Trophoblast cell (in vitro differentiated cells and primary cell): ENCODE measurements around the gene PDE11A.

Experiments used
- DNase-seq, 2 donors: peaks; one replicate each; pipeline ENCODE4 v3.0.0-alpha.2; 2016
- H2AFZ ChIP-seq: 2 replicates; pipeline ENCODE4 v1.6.1; 2013; ENCODE audit warnings: low read length, moderate library complexity, mild to moderate bottlenecking; ENCODE audit not compliant: insufficient read depth, poor library complexity
- H2AK5ac ChIP-seq: 2 replicates; pipeline ENCODE4 v1.6.1; 2013; ENCODE audit warnings: mild to moderate bottlenecking, low read length
- H2BK120ac ChIP-seq: 2 replicates; pipeline ENCODE4 v1.6.1; 2013; ENCODE audit warnings: low read length, mild to moderate bottlenecking, moderate library complexity; ENCODE audit not compliant: insufficient read depth, poor library complexity
- H2BK12ac ChIP-seq: 2 replicates; pipeline ENCODE4 v1.6.1; 2013; ENCODE audit warnings: mild to moderate bottlenecking, low read length, moderate library complexity
- H2BK5ac ChIP-seq: 2 replicates; pipeline ENCODE4 v1.6.1; 2013; ENCODE audit warnings: low read length, low read depth, moderate library complexity, mild to moderate bottlenecking; ENCODE audit not compliant: poor library complexity
- H3K14ac ChIP-seq: 2 replicates; pipeline ENCODE4 v1.6.1; 2013; ENCODE audit warnings: mild to moderate bottlenecking, low read length
- H3K18ac ChIP-seq: 2 replicates; pipeline ENCODE4 v1.6.1; 2013; ENCODE audit warnings: mild to moderate bottlenecking, low read length
- H3K23ac ChIP-seq: 2 replicates; pipeline ENCODE4 v1.6.1; 2013; ENCODE audit warnings: low read length
- H3K27ac ChIP-seq: 2 replicates; pipeline ENCODE4 v1.5.1; 2013; ENCODE audit warnings: low read depth, mild to moderate bottlenecking, inconsistent platforms, low read length, moderate library complexity
- H3K27me3 ChIP-seq: 2 replicates; pipeline ENCODE4 v1.6.1; 2013; ENCODE audit warnings: inconsistent platforms, mild to moderate bottlenecking, low read length, moderate library complexity; ENCODE audit not compliant: insufficient read depth
- H3K36me3 ChIP-seq, 2 experiments: 1 replicate in 1 of 2; 2 replicates in 1 of 2; pipeline ENCODE4 v1.6.1; 2013; ENCODE audit warnings: low read length in 2 of 2, mild to moderate bottlenecking in 2 of 2, moderate library complexity in 1 of 2; ENCODE audit not compliant: insufficient read depth in 2 of 2, control insufficient read depth in 1 of 2
- H3K4ac ChIP-seq: 2 replicates; pipeline ENCODE4 v1.6.1; 2013; ENCODE audit warnings: low read depth, mild to moderate bottlenecking, low read length, moderate library complexity
- H3K4me1 ChIP-seq, 2 experiments: 1 replicate in 1 of 2; 2 replicates in 1 of 2; pipeline ENCODE4 v1.6.1; 2013; ENCODE audit warnings: low read length in 2 of 2, mild to moderate bottlenecking in 2 of 2, moderate library complexity in 1 of 2; ENCODE audit not compliant: insufficient read depth in 2 of 2, control insufficient read depth in 1 of 2
- H3K4me2 ChIP-seq: 2 replicates; pipeline ENCODE4 v1.6.1; 2013; ENCODE audit warnings: inconsistent platforms, mild to moderate bottlenecking, low read length, moderate library complexity
- H3K4me3 ChIP-seq: 2 replicates; pipeline ENCODE4 v1.5.1; 2013; ENCODE audit warnings: mild to moderate bottlenecking, low read depth, low read length, inconsistent platforms
- H3K79me1 ChIP-seq: one replicate; pipeline ENCODE4 v1.6.1; 2013; ENCODE audit warnings: low read length
- H3K79me2 ChIP-seq: 2 replicates; pipeline ENCODE4 v1.6.1; 2013; ENCODE audit warnings: low read length, mild to moderate bottlenecking; ENCODE audit not compliant: control insufficient read depth, insufficient read depth, poor library complexity
- H3K9ac ChIP-seq: 2 replicates; pipeline ENCODE4 v1.6.1; 2013; ENCODE audit warnings: mild to moderate bottlenecking, low read length
- H3K9me3 ChIP-seq: 2 replicates; pipeline ENCODE4 v1.6.1; 2013; ENCODE audit warnings: low read depth, mild to moderate bottlenecking, control low read depth, inconsistent platforms, low read length; ENCODE audit not compliant: insufficient read depth
- H4K12ac ChIP-seq: 2 replicates; pipeline ENCODE4 v1.6.1; 2013; ENCODE audit warnings: low read depth, mild to moderate bottlenecking, low read length, moderate library complexity
- H4K8ac ChIP-seq: 2 replicates; pipeline ENCODE4 v1.6.1; 2013; ENCODE audit warnings: low read depth, mild to moderate bottlenecking, low read length, moderate library complexity
- H4K91ac ChIP-seq: one replicate; pipeline ENCODE4 v1.6.1; 2013; ENCODE audit warnings: low read depth, mild to moderate bottlenecking, low read length, moderate library complexity
- WGBS: extraction: QIAGEN DNeasy Blood & Tissue Kit; methylation state at CpG from one replicate; pipeline ENCODE4 v1.1.7; 2013; ENCODE audit warnings: missing lambda C conversion rate; ENCODE audit not compliant: insufficient read length, insufficient coverage; ENCODE audit errors: extremely low coverage; 5-methylcytosine and 5-hydroxymethylcytosine counted together

Gene PDE11A

DNA sequence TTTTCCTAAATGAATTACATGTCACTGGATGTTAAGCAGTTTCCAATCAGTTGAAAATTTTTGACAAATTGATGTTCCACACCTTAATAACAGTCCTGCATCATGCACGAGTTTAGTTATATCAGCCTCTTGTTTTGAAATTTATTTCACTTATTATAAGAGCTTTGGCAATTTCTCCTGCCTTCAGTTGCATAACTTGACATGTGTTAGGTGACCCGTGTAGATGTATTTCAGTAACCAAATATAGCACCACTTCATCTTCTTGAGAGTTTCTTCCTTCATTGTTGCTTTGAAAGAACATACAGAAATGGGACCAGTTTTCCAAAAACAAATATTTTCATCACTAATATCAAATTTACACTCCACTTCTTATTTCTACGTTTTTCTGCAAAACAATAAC lies 202.7 kb downstream of the PDE11A start:
- Histone ChIP-seq H2AK5ac (no peak overlapping the region), H2AFZ (no peak overlapping the region), H3K18ac (no peak overlapping the region), H2BK12ac (no peak overlapping the region), H2BK120ac (no peak overlapping the region), H3K4ac (no peak overlapping the region), H3K14ac (no peak overlapping the region), H3K27me3 (no peaks in the 10 kb centered on the region), H2BK5ac (no peak overlapping the region), H3K4me2 (no peak overlapping the region), H3K79me2 (no peaks in the 10 kb centered on the region), H3K23ac (no peak overlapping the region), H3K36me3 (no peaks in the 10 kb centered on the region), H4K8ac (no peak overlapping the region), H3K79me1 (no peaks in the 10 kb centered on the region), H3K9me3 (no peaks in the 10 kb centered on the region), H3K4me3 (no peak overlapping the region), H3K27ac (no peak overlapping the region), H4K91ac (no peak overlapping the region), H4K12ac (no peak overlapping the region), H3K9ac (no peak overlapping the region), H3K4me1 (no peaks in the 10 kb centered on the region)
- no peak for DNase-seq
- WGBS = 100% methylated on average over 1 of the region's 3 CpGs

DNA sequence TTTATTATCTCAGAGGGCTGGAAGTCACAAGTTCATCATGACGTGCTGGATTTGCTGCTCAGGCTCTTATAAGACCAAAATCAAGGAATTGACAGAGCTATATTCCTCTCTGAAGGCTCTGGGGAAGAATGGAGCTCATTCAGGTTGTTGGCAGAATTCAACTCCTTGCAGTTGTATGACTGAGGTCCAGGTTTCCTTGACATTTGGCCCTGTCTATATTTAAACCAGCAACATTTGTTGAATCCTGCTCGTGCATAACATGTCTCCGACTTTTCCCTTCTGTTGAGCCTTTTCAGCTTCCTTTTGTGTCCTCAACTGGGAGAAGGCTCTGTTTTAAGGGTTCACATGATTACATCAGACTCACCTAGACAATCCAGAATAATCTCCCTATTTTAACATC lies 203.4 kb downstream of the PDE11A start:
- H4K8ac ChIP-seq = no peak overlapping the region
- no peaks in the 10 kb centered on the region for H3K79me2 ChIP-seq
- no peaks in the 10 kb centered on the region for H3K27me3 ChIP-seq
- no peak overlapping the region for H3K9ac ChIP-seq
- no peak overlapping the region for H2BK120ac ChIP-seq
- H4K91ac ChIP-seq = no peak overlapping the region
- no peak overlapping the region for H2BK12ac ChIP-seq
- no peak overlapping the region for H3K4me2 ChIP-seq
- no peaks in the 10 kb centered on the region for H3K36me3 ChIP-seq
- no peak overlapping the region for H3K27ac ChIP-seq
- no peaks in the 10 kb centered on the region for H3K79me1 ChIP-seq
- no CpG with 5 or more reads among the region's 3 CpGs for WGBS
- no peak overlapping the region for H2BK5ac ChIP-seq
- no peak overlapping the region for H3K18ac ChIP-seq
- H4K12ac ChIP-seq = no peak overlapping the region
- no peaks in the 10 kb centered on the region for H3K4me1 ChIP-seq
- H2AFZ ChIP-seq = no peak overlapping the region
- no peak overlapping the region for H2AK5ac ChIP-seq
- DNase-seq = no peak
- H3K14ac ChIP-seq = no peak overlapping the region
- no peak overlapping the region for H3K4ac ChIP-seq
- no peak overlapping the region for H3K23ac ChIP-seq
- H3K9me3 ChIP-seq = no peaks in the 10 kb centered on the region
- H3K4me3 ChIP-seq = no peak overlapping the region

DNA sequence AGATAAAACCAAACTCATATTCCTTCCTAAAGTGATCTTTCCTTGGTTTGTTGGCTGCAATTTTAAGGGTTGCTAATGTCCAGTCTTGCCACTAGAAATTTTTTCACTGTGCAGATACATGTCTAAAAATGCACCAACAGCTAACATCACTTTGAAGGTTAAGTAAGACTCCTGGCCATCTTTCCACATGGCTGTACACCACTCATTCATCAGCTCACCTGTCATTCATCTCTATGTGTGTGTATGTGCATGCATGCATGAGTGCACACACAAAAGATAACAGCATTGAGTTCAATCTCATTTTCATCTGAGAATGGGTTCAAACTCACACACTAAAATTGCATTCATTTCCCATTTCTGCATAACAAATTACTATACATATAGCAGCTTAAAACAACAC lies 203.8 kb downstream of the PDE11A start:
- H3K4me3 ChIP-seq = no peak overlapping the region
- no peaks in the 10 kb centered on the region for H3K79me2 ChIP-seq
- no peaks in the 10 kb centered on the region for H3K36me3 ChIP-seq
- H3K79me1 ChIP-seq = no peaks in the 10 kb centered on the region
- H3K14ac ChIP-seq = no peak overlapping the region
- no peak overlapping the region for H2AFZ ChIP-seq
- no peaks in the 10 kb centered on the region for H3K9me3 ChIP-seq
- H3K18ac ChIP-seq = no peak overlapping the region
- H3K4ac ChIP-seq = no peak overlapping the region
- H4K12ac ChIP-seq = no peak overlapping the region
- H2BK120ac ChIP-seq = no peak overlapping the region
- H4K91ac ChIP-seq = no peak overlapping the region
- H2BK5ac ChIP-seq = no peak overlapping the region
- H3K23ac ChIP-seq = no peak overlapping the region
- no peak overlapping the region for H2AK5ac ChIP-seq
- no peak overlapping the region for H3K27ac ChIP-seq
- DNase-seq = no peak
- H3K4me1 ChIP-seq = no peaks in the 10 kb centered on the region
- no peak overlapping the region for H4K8ac ChIP-seq
- no peaks in the 10 kb centered on the region for H3K27me3 ChIP-seq
- H2BK12ac ChIP-seq = no peak overlapping the region
- no peak overlapping the region for H3K4me2 ChIP-seq
- no peak overlapping the region for H3K9ac ChIP-seq

DNA sequence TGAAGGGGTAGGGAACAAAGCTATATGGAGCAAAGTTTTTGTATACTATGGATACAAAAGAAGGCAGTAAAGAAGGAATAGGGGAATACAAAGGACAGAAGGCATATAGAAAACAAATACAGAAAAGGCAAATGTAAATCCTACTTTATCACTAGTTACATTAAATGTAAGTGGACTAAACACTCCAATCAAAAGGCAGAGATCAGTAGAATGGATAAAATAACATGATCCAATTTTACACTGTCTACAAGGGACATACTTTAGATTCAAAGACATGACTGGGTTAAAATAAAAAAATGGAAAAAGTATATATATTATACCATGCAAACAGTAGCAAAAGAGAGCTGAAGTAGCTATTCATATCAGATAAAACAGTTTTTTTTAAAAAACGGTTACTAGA lies 215.0 kb downstream of the PDE11A start:
- no peak overlapping the region for H3K14ac ChIP-seq
- H3K18ac ChIP-seq = no peak overlapping the region
- no peaks in the 10 kb centered on the region for H3K27me3 ChIP-seq
- H2AFZ ChIP-seq = no peak overlapping the region
- DNase-seq = no peak
- no peak overlapping the region for H3K4me3 ChIP-seq
- no peaks in the 10 kb centered on the region for H3K79me2 ChIP-seq
- H4K91ac ChIP-seq = no peak overlapping the region
- no peak overlapping the region for H3K27ac ChIP-seq
- H2BK120ac ChIP-seq = no peak overlapping the region
- no peak overlapping the region for H3K4ac ChIP-seq
- no peak overlapping the region for H3K9ac ChIP-seq
- no peaks in the 10 kb centered on the region for H3K9me3 ChIP-seq
- no peaks in the 10 kb centered on the region for H3K79me1 ChIP-seq
- H2BK5ac ChIP-seq = no peak overlapping the region
- no peak overlapping the region for H2AK5ac ChIP-seq
- no CpG with 5 or more reads among the region's 1 CpG for WGBS
- no peak overlapping the region for H4K8ac ChIP-seq
- H3K23ac ChIP-seq = no peak overlapping the region
- H3K4me2 ChIP-seq = no peak overlapping the region
- no peak overlapping the region for H4K12ac ChIP-seq
- no peaks in the 10 kb centered on the region for H3K4me1 ChIP-seq
- no peaks in the 10 kb centered on the region for H3K36me3 ChIP-seq
- H2BK12ac ChIP-seq = no peak overlapping the region

DNA sequence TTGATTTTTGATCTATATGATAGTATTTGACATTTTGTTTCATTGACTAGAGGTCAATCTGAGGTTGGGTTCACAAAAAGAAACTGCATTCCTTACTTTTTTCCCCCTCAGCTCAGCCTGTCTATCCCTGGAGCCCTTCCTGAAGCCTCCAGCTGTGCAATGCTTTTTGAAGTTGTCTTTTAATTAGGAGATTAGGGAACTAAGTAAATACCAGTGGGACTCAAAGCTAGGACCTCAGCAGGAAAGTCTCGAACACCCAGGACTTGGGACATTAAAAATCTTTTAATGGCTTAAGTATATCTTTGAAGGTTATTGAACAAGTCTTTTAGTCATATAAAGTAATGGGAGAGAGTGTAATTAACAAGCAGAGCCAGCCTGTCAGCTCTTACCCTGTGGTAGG lies 220.2 kb downstream of the PDE11A start:
- Histone ChIP-seq H3K4me2 (no peak overlapping the region), H3K9me3 (no peaks in the 10 kb centered on the region), H3K4ac (no peak overlapping the region), H3K79me1 (no peaks in the 10 kb centered on the region), H3K9ac (no peak overlapping the region), H2AK5ac (no peak overlapping the region), H2AFZ (no peak overlapping the region), H4K12ac (no peak overlapping the region), H3K4me1 (no peaks in the 10 kb centered on the region), H3K14ac (no peak overlapping the region), H2BK5ac (no peak overlapping the region), H2BK12ac (no peak overlapping the region), H3K4me3 (no peak overlapping the region), H3K36me3 (no peaks in the 10 kb centered on the region), H4K8ac (no peak overlapping the region), H4K91ac (no peak overlapping the region), H3K18ac (no peak overlapping the region), H3K27ac (no peak overlapping the region), H3K23ac (no peak overlapping the region), H3K79me2 (no peaks in the 10 kb centered on the region), H2BK120ac (no peak overlapping the region), H3K27me3 (no peaks in the 10 kb centered on the region)
- WGBS = no CpG with 5 or more reads among the region's 1 CpG
- DNase-seq = no peak
